Uterus (tissue), 2 donors: ENCODE measurements around the gene CCT7.
"Not testable (repeated sequence)": the region's sequence is repeated elsewhere in the genome, so short reads cannot be mapped to it uniquely, and the experiment has no call there.

Source experiments
- POLR2A ChIP-seq, 2 donors: fragments of 450-650 bp; IDR thresholded peaks; one replicate each; pipeline ENCODE4 v1.6.1; 2016; ENCODE audit warnings: antibody characterized with exemption in 2 of 2, mild to moderate bottlenecking in 1 of 2, moderate library complexity in 1 of 2
- TF ChIP-seq, protein P1 (sequence below), 4 experiments: fragments of 200-600 bp in 2 of 4; fragments of 450-650 bp in 2 of 4; sonication (generic) in 2 of 4; IDR thresholded peaks; one replicate each; pipeline ENCODE4 v1.5.1; 2016 to 2019; ENCODE audit warnings: antibody characterized with exemption in 4 of 4, mild to moderate bottlenecking in 2 of 4, moderate library complexity in 1 of 4

DNA sequence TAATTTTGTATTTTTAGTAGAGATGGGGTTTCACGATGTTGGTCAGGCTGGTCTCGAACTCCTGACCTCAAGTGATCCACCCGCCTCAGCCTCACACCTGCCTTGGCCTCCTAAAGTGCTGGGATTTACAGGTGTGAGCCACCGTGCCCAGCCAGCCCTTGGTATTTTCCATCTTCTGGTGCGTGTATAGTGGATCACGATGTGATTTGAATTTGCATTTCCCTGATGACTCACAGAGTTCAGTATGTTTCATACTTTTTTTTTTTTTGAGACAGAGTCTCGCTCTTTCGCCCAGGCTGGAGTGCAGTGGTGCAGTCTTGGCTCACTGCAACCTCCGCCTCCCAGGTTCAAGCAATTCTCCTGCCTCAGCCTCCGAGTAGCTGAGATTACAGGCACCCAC is 33.8 kb upstream of the CCT7 start:
- TF ChIP-seq, protein P1, sequence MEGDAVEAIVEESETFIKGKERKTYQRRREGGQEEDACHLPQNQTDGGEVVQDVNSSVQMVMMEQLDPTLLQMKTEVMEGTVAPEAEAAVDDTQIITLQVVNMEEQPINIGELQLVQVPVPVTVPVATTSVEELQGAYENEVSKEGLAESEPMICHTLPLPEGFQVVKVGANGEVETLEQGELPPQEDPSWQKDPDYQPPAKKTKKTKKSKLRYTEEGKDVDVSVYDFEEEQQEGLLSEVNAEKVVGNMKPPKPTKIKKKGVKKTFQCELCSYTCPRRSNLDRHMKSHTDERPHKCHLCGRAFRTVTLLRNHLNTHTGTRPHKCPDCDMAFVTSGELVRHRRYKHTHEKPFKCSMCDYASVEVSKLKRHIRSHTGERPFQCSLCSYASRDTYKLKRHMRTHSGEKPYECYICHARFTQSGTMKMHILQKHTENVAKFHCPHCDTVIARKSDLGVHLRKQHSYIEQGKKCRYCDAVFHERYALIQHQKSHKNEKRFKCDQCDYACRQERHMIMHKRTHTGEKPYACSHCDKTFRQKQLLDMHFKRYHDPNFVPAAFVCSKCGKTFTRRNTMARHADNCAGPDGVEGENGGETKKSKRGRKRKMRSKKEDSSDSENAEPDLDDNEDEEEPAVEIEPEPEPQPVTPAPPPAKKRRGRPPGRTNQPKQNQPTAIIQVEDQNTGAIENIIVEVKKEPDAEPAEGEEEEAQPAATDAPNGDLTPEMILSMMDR (IDR thresholded peaks at IDR 0.05): not testable (repeated sequence)
- not testable (repeated sequence) for TF ChIP-seq POLR2A (IDR thresholded peaks at IDR 0.05)
